ENCODE data around the gene COX19.
"Not testable (repeated sequence)": the region's sequence is repeated elsewhere in the genome, so short reads cannot be mapped to it uniquely, and the experiment has no call there.

Gene COX19

GRCh38 chr7:1008733-1009363 lies 33.5 kb upstream of the COX19 start:
- no peaks in the 10 kb centered on the region for H3K9me3 ChIP-seq (ENCODE audit: insufficient read depth, low read length)
- no peak overlapping the region for H3K9ac ChIP-seq (ENCODE audit: low read length)
- no peaks in the 10 kb centered on the region for H3K27me3 ChIP-seq (ENCODE audit: low read depth, low read length)
- no peaks in the 10 kb centered on the region for H4K20me1 ChIP-seq (ENCODE audit: insufficient read depth, low read length)
- H3K79me2 ChIP-seq (ENCODE audit: low read length), result no peaks in the 10 kb centered on the region
- H3K4me3 ChIP-seq (ENCODE audit: low read length), result no peak overlapping the region
- no peaks in the 10 kb centered on the region for H3K36me3 ChIP-seq (replicated peaks; ENCODE audit: low read depth, low read length)
- H3K4me1 ChIP-seq (ENCODE audit: low read length), result no peaks in the 10 kb centered on the region; the same call in 1 of the 2 replicates
- no peak overlapping the region for H3K27ac ChIP-seq (ENCODE audit: low read length)
- no peak overlapping the region for H2AFZ ChIP-seq (ENCODE audit: low read depth, low read length)
- TF ChIP-seq EZH2phosphoT487 (IDR thresholded peaks at IDR 0.05; ENCODE audit: low read depth) (no peak), CTCF (IDR thresholded peaks at IDR 0.05; ENCODE audit: low read depth, low read length) (no peak)
- H3K4me2 ChIP-seq (ENCODE audit: low read length), result no peak overlapping the region

- Histone ChIP-seq H2AFZ (ENCODE audit: low read depth, low read length) (no peak overlapping the region), H3K27me3 (ENCODE audit: low read depth, low read length) (no peaks in the 10 kb centered on the region), H3K79me2 (ENCODE audit: low read length) (no peaks in the 10 kb centered on the region), H3K9me3 (ENCODE audit: insufficient read depth, low read length) (no peaks in the 10 kb centered on the region), H3K4me2 (ENCODE audit: low read length) (no peak overlapping the region), H3K4me3 (ENCODE audit: low read length) (no peak overlapping the region), H4K20me1 (ENCODE audit: insufficient read depth, low read length) (no peaks in the 10 kb centered on the region), H3K4me1 (ENCODE audit: low read length) (no peaks in the 10 kb centered on the region; the same call in 1 of the 2 replicates), H3K36me3 (replicated peaks; ENCODE audit: low read depth, low read length) (no peaks in the 10 kb centered on the region), H3K27ac (ENCODE audit: low read length) (no peak overlapping the region), H3K9ac (ENCODE audit: low read length) (no peak overlapping the region)
- TF ChIP-seq EZH2phosphoT487 (IDR thresholded peaks at IDR 0.05; ENCODE audit: low read depth) (no peak), CTCF (IDR thresholded peaks at IDR 0.05; ENCODE audit: low read depth, low read length) (no peak)
Measured at GRCh38 chr7:1007901-1008300, 32.6 kb upstream of the COX19 start.

GRCh38 chr7:1005303-1005702 lies 30.0 kb upstream of the COX19 start:
- no peaks in the 10 kb centered on the region for H3K27me3 ChIP-seq (ENCODE audit: low read depth, low read length)
- no peak overlapping the region for H3K9ac ChIP-seq (ENCODE audit: low read length)
- H3K27ac ChIP-seq (ENCODE audit: low read length), result no peak overlapping the region
- no peak overlapping the region for H2AFZ ChIP-seq (ENCODE audit: low read depth, low read length)
- H3K4me1 ChIP-seq (ENCODE audit: low read length), result peaks cover 9% of the 10 kb centered on the region
- H3K4me3 ChIP-seq (ENCODE audit: low read length), result no peak overlapping the region
- no peaks in the 10 kb centered on the region for H3K9me3 ChIP-seq (ENCODE audit: insufficient read depth, low read length)
- no peak for TF ChIP-seq EZH2phosphoT487 (IDR thresholded peaks at IDR 0.05; ENCODE audit: low read depth)
- no peak for TF ChIP-seq CTCF (IDR thresholded peaks at IDR 0.05; ENCODE audit: low read depth, low read length)
- no peaks in the 10 kb centered on the region for H3K79me2 ChIP-seq (ENCODE audit: low read length)
- H3K4me2 ChIP-seq (ENCODE audit: low read length), result no peak overlapping the region
- H4K20me1 ChIP-seq (ENCODE audit: insufficient read depth, low read length), result no peaks in the 10 kb centered on the region
- H3K36me3 ChIP-seq (replicated peaks; ENCODE audit: low read depth, low read length), result no peaks in the 10 kb centered on the region

GRCh38 chr7:1004018-1004852 lies 28.9 kb upstream of the COX19 start:
- Histone ChIP-seq H3K4me1 (ENCODE audit: low read length) (peaks cover 9% of the 10 kb centered on the region), H2AFZ (ENCODE audit: low read depth, low read length) (no peak overlapping the region), H3K79me2 (ENCODE audit: low read length) (no peaks in the 10 kb centered on the region), H3K36me3 (replicated peaks; ENCODE audit: low read depth, low read length) (no peaks in the 10 kb centered on the region), H3K4me2 (ENCODE audit: low read length) (no peak overlapping the region), H3K27me3 (ENCODE audit: low read depth, low read length) (no peaks in the 10 kb centered on the region), H4K20me1 (ENCODE audit: insufficient read depth, low read length) (no peaks in the 10 kb centered on the region), H3K27ac (ENCODE audit: low read length) (no peak overlapping the region; the same call in 1 of the 2 replicates), H3K9me3 (ENCODE audit: insufficient read depth, low read length) (no peaks in the 10 kb centered on the region), H3K4me3 (ENCODE audit: low read length) (no peak overlapping the region), H3K9ac (ENCODE audit: low read length) (no peak overlapping the region)
- no peak for TF ChIP-seq EZH2phosphoT487 (IDR thresholded peaks at IDR 0.05; ENCODE audit: low read depth)
- no peak for TF ChIP-seq CTCF (IDR thresholded peaks at IDR 0.05; ENCODE audit: low read depth, low read length)

- not testable (repeated sequence) for H3K4me3 ChIP-seq (ENCODE audit: low read length); H3K36me3 ChIP-seq (replicated peaks; ENCODE audit: low read depth, low read length); H3K27ac ChIP-seq (ENCODE audit: low read length); H3K4me2 ChIP-seq (ENCODE audit: low read length); H3K9me3 ChIP-seq (ENCODE audit: insufficient read depth, low read length); H3K27me3 ChIP-seq (ENCODE audit: low read depth, low read length); H3K4me1 ChIP-seq (ENCODE audit: low read length); H2AFZ ChIP-seq (ENCODE audit: low read depth, low read length); H4K20me1 ChIP-seq (ENCODE audit: insufficient read depth, low read length); H3K9ac ChIP-seq (ENCODE audit: low read length); H3K79me2 ChIP-seq (ENCODE audit: low read length)
Measured at GRCh38 chr7:1002445-1002844, 27.1 kb upstream of the COX19 start.

- not testable (repeated sequence) for H2AFZ ChIP-seq (ENCODE audit: low read depth, low read length); H3K9me3 ChIP-seq (ENCODE audit: insufficient read depth, low read length); H3K9ac ChIP-seq (ENCODE audit: low read length); H3K36me3 ChIP-seq (replicated peaks; ENCODE audit: low read depth, low read length); H3K4me3 ChIP-seq (ENCODE audit: low read length); H4K20me1 ChIP-seq (ENCODE audit: insufficient read depth, low read length); H3K4me2 ChIP-seq (ENCODE audit: low read length); H3K27ac ChIP-seq (ENCODE audit: low read length); H3K4me1 ChIP-seq (ENCODE audit: low read length); H3K27me3 ChIP-seq (ENCODE audit: low read depth, low read length); H3K79me2 ChIP-seq (ENCODE audit: low read length)
Measured at GRCh38 chr7:1002026-1002425, 26.7 kb upstream of the COX19 start.

Data from OCI-LY3 (cell line).